Breast epithelium (tissue), 4 donors: ENCODE measurements around the gene RAPGEF4. TPM values are rescaled to one million over a fixed set of nuclear protein-coding genes. Genes with fewer than 3 reads are reported as not detected.
A peak's percentile ranks its signal among the peaks of the same experiment; 100 is the strongest.

Source experiments
- DNase-seq, 2 donors: peaks; one replicate each; pipeline ENCODE4 v3.0.0-alpha.2; 2019; ENCODE audit warnings: low spot score in 2 of 2
- H3K27ac ChIP-seq, 2 donors: fragments of 200-600 bp; sonication (generic) in 1 of 2; one replicate each; pipeline ENCODE4 v1.5.1; 2016 to 2019; ENCODE audit warnings: mild to moderate bottlenecking in 1 of 2
- H3K27me3 ChIP-seq, 2 donors: fragments of 200-600 bp; sonication (generic) in 1 of 2; one replicate each; pipeline versions ENCODE4 v1.5.1 to v1.6.0; 2017 to 2019; ENCODE audit warnings: control low read depth in 1 of 2, mild to moderate bottlenecking in 1 of 2
- H3K36me3 ChIP-seq: fragments of 200-600 bp; one replicate; pipeline ENCODE4 v1.5.1; 2019
- H3K4me1 ChIP-seq, 2 donors: fragments of 200-600 bp; sonication (generic); one replicate each; pipeline ENCODE4 v1.5.1; 2016 to 2019; ENCODE audit warnings: control low read depth in 1 of 2
- H3K4me3 ChIP-seq, 3 donors: fragments of 200-600 bp; sonication (generic); 1 replicate in 2 of 3; 2 replicates in 1 of 3; pipeline ENCODE4 v1.5.1; 2016 to 2019; ENCODE audit warnings: mild to moderate bottlenecking in 3 of 3, moderate library complexity in 2 of 3
- H3K9me3 ChIP-seq, 2 donors: fragments of 200-600 bp; sonication (generic) in 1 of 2; one replicate each; pipeline ENCODE4 v1.5.1; 2016 to 2019; ENCODE audit warnings: control low read depth in 1 of 2
- CTCF ChIP-seq, 3 donors: fragments of 450-650 bp; IDR thresholded peaks; one replicate each; pipeline ENCODE4 v1.5.1; 2016 to 2017; ENCODE audit warnings: antibody characterized with exemption in 3 of 3, mild to moderate bottlenecking in 3 of 3, moderate library complexity in 3 of 3
- POLR2A ChIP-seq: fragments of 450-650 bp; IDR thresholded peaks from one replicate; pipeline ENCODE4 v1.6.1; 2016; ENCODE audit warnings: antibody characterized with exemption, mild to moderate bottlenecking, moderate library complexity
- POLR2AphosphoS5 ChIP-seq, 3 donors: sonication (generic); formaldehyde crosslinking; IDR thresholded peaks; one replicate each; pipeline ENCODE4 v1.6.1; 2017; ENCODE audit warnings: antibody characterized with exemption in 3 of 3
- intact Hi-C: fragments of 100-400 bp; cut with DNase I; formaldehyde crosslinking; loops from one replicate; pipeline ENCODE4 v1.15.1; 2023; ENCODE audit warnings: low total_unique reads
- total RNA-seq, 3 donors: library from RNA; depleted of rRNA; stranded (reverse); fragments of >200 nt; gene quantifications; one replicate each; pipeline ENCODE4 v1.1.0, GENCODE V29; 2016

Gene RAPGEF4
- total RNA-seq, 3 donors from 2014 or later, result 7.7 to 12.8 (median 11.6) TPM

- Histone ChIP-seq H3K4me3 (no peak overlapping the region), H3K27ac (no peak overlapping the region), H3K4me1 (no peaks in the 10 kb centered on the region), H3K36me3 (no peaks in the 10 kb centered on the region), H3K27me3 (no peaks in the 10 kb centered on the region), H3K9me3 (no peaks in the 10 kb centered on the region)
- intact Hi-C loops, result loop anchor here (1.0 kb wide), 1 partner anchor 8 kb away; no protein-coding TSS in a partner anchor
- DNase-seq, result no peak
- TF ChIP-seq POLR2A (no peak), CTCF (IDR thresholded peaks at IDR 0.05) (no peak), POLR2AphosphoS5 (IDR thresholded peaks at IDR 0.05) (no peak)
Observed at GRCh38 chr2:172725746-172726145, 9.9 kb upstream of the RAPGEF4 start.

GRCh38 chr2:172726172-172726735 is 9.4 kb upstream of the RAPGEF4 start:
- Histone ChIP-seq H3K27ac (no peak overlapping the region), H3K4me3 (no peak overlapping the region)

GRCh38 chr2:172730411-172730810 is 5.2 kb upstream of the RAPGEF4 start:
- Histone ChIP-seq H3K27ac (no peak overlapping the region), H3K4me1 (no peaks in the 10 kb centered on the region), H3K27me3 (peaks cover 0 to 9% of the 10 kb centered on the region in 2 donors), H3K36me3 (no peaks in the 10 kb centered on the region), H3K9me3 (no peaks in the 10 kb centered on the region), H3K4me3 (no peak overlapping the region)
- TF ChIP-seq POLR2AphosphoS5 (IDR thresholded peaks at IDR 0.05) (no peak), CTCF (IDR thresholded peaks at IDR 0.05) (no peak), POLR2A (no peak)
- DNase-seq, result no peak
- intact Hi-C loops, result no loop called here

More at GRCh38 chr2:172726172-172726735, 9.4 kb upstream of the RAPGEF4 start:
- no peaks in the 10 kb centered on the region for H3K27me3 ChIP-seq
- no peaks in the 10 kb centered on the region for H3K4me1 ChIP-seq
- no peak for DNase-seq
- no peaks in the 10 kb centered on the region for H3K36me3 ChIP-seq
- H3K9me3 ChIP-seq, result no peaks in the 10 kb centered on the region
- intact Hi-C loops, result no loop called here
- no peak for TF ChIP-seq POLR2A
- no peak for TF ChIP-seq CTCF (IDR thresholded peaks at IDR 0.05)
- no peak for TF ChIP-seq POLR2AphosphoS5 (IDR thresholded peaks at IDR 0.05)

- no peaks in the 10 kb centered on the region for H3K36me3 ChIP-seq
- peak overlapping the region; percentile 33 to 77 (median 61) for H3K4me3 ChIP-seq
- intact Hi-C loops, result no loop called here
- no peak for TF ChIP-seq POLR2A
- TF ChIP-seq CTCF (IDR thresholded peaks at IDR 0.05), result no peak
- TF ChIP-seq POLR2AphosphoS5 (IDR thresholded peaks at IDR 0.05), result no peak
- H3K4me1 ChIP-seq, result peaks cover 0 to 3% of the 10 kb centered on the region in 2 donors
- DNase-seq, result no peak
- peaks cover 0 to 15% of the 10 kb centered on the region in 2 donors for H3K27me3 ChIP-seq
- no peaks in the 10 kb centered on the region for H3K9me3 ChIP-seq
- no peak overlapping the region for H3K27ac ChIP-seq
Observed at GRCh38 chr2:172734711-172735581, 699 bp upstream of the RAPGEF4 start.
